Endothelial cell (in vitro differentiated cells): ENCODE results near the gene ARHGAP15. TPM values are rescaled to one million over a fixed set of nuclear protein-coding genes. Genes with fewer than 3 reads are reported as not detected.

Source experiments
- DNase-seq: peaks from one replicate; pipeline ENCODE4 v3.0.0; 2021; ENCODE audit warnings: low spot score
- H3K27ac Mint-ChIP-seq: one replicate; pipeline ENCODE4 v1.8.0; 2021; ENCODE audit warnings: mixed read lengths, inconsistent platforms; ENCODE audit not compliant: unreplicated experiment
- H3K27me3 Mint-ChIP-seq: one replicate; pipeline ENCODE4 v1.8.0; 2021; ENCODE audit warnings: mild to moderate bottlenecking, moderate library complexity, mixed read lengths, inconsistent platforms; ENCODE audit not compliant: unreplicated experiment
- H3K36me3 Mint-ChIP-seq: one replicate; pipeline ENCODE4 v1.8.0; 2021; ENCODE audit warnings: mild to moderate bottlenecking, low read depth, mixed read lengths, inconsistent platforms; ENCODE audit not compliant: unreplicated experiment
- H3K4me1 Mint-ChIP-seq: one replicate; pipeline ENCODE4 v1.8.0; 2021; ENCODE audit warnings: mild to moderate bottlenecking, mixed read lengths, inconsistent platforms; ENCODE audit not compliant: unreplicated experiment
- H3K4me3 Mint-ChIP-seq: one replicate; pipeline ENCODE4 v1.8.0; 2021; ENCODE audit warnings: mild to moderate bottlenecking, mixed read lengths, inconsistent platforms; ENCODE audit not compliant: unreplicated experiment
- H3K9me3 Mint-ChIP-seq: one replicate; pipeline ENCODE4 v1.8.0; 2021; ENCODE audit warnings: mixed read lengths, inconsistent platforms; ENCODE audit not compliant: unreplicated experiment
- total RNA-seq: library from RNA; stranded (reverse); fragmentation: NEBNext Ultra II Directional; extraction: Animal tissue kit (Norgen Biotek cat#: 25700); gene quantifications from one replicate; pipeline ENCODE4 v1.2.1, GENCODE V29; 2021; ENCODE audit not compliant: unreplicated experiment
- TF ChIP-seq, protein P1 (sequence below): fragments of 200-600 bp; sonication (generic); IDR thresholded peaks from one replicate; pipeline ENCODE4 v1.5.0; 2021; ENCODE audit warnings: antibody characterized with exemption; ENCODE audit not compliant: unreplicated experiment

ARHGAP15 gene
- total RNA-seq, 1 donor from 2014 or later: not detected

DNA sequence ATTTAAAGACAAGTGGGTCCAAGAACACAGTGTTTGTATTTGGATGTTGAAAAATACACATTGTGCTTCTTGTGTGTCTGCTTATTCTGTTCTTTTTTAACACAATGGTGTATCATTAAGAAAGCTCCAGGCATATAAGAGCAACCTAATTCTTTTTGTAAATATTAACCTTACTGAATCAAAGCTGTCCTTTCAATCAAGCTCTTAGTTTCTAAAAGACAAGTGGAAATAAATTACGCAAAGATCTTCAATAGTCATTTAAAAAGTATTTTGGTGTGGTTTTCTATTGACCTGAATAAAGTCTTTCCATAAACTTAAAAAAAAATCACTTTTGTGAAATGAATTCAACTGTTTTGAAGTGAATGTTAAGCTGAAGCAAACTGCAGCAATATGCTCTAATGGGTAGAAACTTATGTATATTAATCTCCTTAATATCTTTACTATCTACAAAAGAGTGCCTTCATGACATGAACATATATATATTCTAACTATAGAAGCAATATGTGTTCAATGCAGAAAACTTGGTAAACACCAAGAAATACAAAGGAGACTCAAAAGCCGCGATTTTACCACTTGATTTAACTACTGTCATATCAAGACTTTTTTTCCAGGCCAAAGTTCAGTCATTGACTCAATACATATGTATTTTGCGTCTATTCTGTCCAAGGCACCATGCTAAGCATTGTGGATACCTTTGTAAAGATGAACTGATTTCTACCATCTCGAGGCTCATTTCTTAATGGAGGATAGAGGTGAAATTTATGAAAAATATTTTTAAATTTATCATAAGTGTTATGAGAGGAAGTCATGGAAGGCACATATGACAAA, 97.7 kb downstream of the ARHGAP15 start:
- Mint-ChIP-seq H3K4me1 (no peaks in the 10 kb centered on the region), H3K27ac (no peak overlapping the region), H3K36me3 (no peaks in the 10 kb centered on the region), H3K9me3 (no peaks in the 10 kb centered on the region), H3K4me3 (no peak overlapping the region), H3K27me3 (no peaks in the 10 kb centered on the region)
- DNase-seq: no peak
- TF ChIP-seq, protein P1, sequence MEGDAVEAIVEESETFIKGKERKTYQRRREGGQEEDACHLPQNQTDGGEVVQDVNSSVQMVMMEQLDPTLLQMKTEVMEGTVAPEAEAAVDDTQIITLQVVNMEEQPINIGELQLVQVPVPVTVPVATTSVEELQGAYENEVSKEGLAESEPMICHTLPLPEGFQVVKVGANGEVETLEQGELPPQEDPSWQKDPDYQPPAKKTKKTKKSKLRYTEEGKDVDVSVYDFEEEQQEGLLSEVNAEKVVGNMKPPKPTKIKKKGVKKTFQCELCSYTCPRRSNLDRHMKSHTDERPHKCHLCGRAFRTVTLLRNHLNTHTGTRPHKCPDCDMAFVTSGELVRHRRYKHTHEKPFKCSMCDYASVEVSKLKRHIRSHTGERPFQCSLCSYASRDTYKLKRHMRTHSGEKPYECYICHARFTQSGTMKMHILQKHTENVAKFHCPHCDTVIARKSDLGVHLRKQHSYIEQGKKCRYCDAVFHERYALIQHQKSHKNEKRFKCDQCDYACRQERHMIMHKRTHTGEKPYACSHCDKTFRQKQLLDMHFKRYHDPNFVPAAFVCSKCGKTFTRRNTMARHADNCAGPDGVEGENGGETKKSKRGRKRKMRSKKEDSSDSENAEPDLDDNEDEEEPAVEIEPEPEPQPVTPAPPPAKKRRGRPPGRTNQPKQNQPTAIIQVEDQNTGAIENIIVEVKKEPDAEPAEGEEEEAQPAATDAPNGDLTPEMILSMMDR: no peak

DNA sequence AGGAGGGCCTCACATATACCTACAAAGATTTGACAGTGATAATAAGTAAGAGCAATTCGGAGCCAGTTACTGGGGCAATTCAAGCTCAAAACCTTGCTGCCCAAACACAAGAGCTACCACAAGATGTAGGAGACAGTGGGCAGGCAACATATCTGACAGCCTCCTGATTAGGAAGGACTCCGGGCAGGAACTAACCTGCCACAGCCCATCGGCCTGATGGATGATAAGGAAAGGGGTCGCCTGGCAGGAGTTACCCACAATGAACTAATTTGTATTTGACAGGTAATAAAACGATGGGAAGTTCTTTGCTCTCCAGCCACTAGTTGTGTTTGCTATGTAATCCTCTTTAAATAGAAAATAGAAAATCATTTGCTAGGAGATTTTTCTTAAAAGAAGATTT, 100.2 kb downstream of the ARHGAP15 start:
- Mint-ChIP-seq H3K27ac (no peak overlapping the region), H3K36me3 (no peaks in the 10 kb centered on the region), H3K9me3 (no peaks in the 10 kb centered on the region), H3K4me1 (no peaks in the 10 kb centered on the region), H3K27me3 (no peaks in the 10 kb centered on the region), H3K4me3 (no peak overlapping the region)
- no peak for DNase-seq
- TF ChIP-seq, protein P1: no peak

DNA sequence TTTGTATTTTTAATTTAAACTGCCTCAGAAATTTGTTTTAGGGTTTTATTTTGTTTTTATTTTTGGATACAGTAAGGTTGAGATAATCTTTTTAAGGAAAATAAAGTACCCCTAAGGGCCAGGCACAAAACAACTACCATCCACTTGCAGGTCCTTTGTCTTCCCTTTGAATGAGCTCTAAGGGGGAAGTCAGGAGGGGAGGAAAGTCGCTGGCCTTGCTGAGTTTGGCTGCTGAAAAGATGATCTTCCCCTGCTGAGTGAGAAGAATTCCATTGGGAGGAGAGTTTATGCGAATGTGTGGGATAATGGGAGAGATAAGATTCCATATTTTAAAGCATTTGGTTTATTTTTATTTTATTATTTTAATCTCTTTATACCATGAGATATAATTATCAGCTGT, 100.7 kb downstream of the ARHGAP15 start:
- no peaks in the 10 kb centered on the region for H3K27me3 Mint-ChIP-seq
- TF ChIP-seq, protein P1: no peak
- H3K9me3 Mint-ChIP-seq: no peaks in the 10 kb centered on the region
- no peaks in the 10 kb centered on the region for H3K36me3 Mint-ChIP-seq
- no peak for DNase-seq
- H3K4me1 Mint-ChIP-seq: no peaks in the 10 kb centered on the region
- H3K27ac Mint-ChIP-seq: no peak overlapping the region
- H3K4me3 Mint-ChIP-seq: no peak overlapping the region

DNA sequence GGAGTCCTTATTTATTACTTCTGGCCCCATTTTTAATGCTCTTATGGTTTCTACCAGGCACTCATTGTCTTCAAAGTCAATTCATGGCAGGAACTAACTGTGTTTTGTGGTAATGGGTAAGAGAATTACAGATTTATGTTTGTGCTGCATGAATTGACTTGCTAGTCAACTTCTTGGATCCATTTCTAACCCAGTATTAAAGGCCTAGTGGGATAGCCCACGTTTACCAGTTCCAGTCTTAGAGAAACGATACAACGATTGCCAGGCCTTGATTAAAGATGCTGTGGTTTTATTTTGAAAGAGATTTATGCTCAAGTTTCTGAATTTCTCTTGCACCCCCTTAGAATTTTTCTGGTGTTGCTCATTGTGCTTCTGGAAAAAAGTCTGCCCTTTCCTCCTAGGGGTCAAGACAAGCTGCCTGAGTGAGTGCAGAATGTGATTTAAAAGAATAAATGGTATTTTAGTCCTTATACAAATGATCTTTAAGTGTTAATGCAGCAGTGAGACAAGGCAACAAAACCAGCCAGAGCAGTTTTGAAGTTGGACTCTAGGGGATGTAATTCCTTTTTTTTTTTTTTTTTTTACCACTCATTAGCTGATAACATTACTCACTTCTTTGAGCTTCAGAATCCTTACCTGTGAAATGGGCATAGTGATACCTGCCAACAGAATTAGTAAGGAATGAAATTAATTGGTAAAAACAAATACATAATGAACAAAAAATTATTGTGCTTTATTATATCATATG, 101.5 kb downstream of the ARHGAP15 start:
- no peaks in the 10 kb centered on the region for H3K36me3 Mint-ChIP-seq
- no peaks in the 10 kb centered on the region for H3K4me1 Mint-ChIP-seq
- no peak overlapping the region for H3K27ac Mint-ChIP-seq
- H3K9me3 Mint-ChIP-seq: no peaks in the 10 kb centered on the region
- TF ChIP-seq, protein P1: no peak
- DNase-seq: no peak
- no peaks in the 10 kb centered on the region for H3K27me3 Mint-ChIP-seq
- H3K4me3 Mint-ChIP-seq: no peak overlapping the region

- DNase-seq: no peak
- TF ChIP-seq, protein P1: no peak
- no peak overlapping the region for H3K4me3 Mint-ChIP-seq
- H3K36me3 Mint-ChIP-seq: no peaks in the 10 kb centered on the region
- H3K4me1 Mint-ChIP-seq: no peaks in the 10 kb centered on the region
- H3K9me3 Mint-ChIP-seq: no peaks in the 10 kb centered on the region
- H3K27ac Mint-ChIP-seq: no peak overlapping the region
- no peaks in the 10 kb centered on the region for H3K27me3 Mint-ChIP-seq
Measured at GRCh38 chr2:143231254-143231645, 102.0 kb downstream of the ARHGAP15 start.
